HG02885 (cell line): ENCODE measurements around the gene MAPRE3.

Experiments used
- ATAC-seq: cut with Tn5 transposase; IDR thresholded peaks from one replicate; pipeline ENCODE4 v1.9.1; 2021; ENCODE audit warnings: mild to moderate bottlenecking; ENCODE audit not compliant: unreplicated experiment, poor library complexity

Gene MAPRE3

GRCh38 chr2:27029051-27029450 lies 58.6 kb downstream of the MAPRE3 start:
- ATAC-seq: no peak

DNA sequence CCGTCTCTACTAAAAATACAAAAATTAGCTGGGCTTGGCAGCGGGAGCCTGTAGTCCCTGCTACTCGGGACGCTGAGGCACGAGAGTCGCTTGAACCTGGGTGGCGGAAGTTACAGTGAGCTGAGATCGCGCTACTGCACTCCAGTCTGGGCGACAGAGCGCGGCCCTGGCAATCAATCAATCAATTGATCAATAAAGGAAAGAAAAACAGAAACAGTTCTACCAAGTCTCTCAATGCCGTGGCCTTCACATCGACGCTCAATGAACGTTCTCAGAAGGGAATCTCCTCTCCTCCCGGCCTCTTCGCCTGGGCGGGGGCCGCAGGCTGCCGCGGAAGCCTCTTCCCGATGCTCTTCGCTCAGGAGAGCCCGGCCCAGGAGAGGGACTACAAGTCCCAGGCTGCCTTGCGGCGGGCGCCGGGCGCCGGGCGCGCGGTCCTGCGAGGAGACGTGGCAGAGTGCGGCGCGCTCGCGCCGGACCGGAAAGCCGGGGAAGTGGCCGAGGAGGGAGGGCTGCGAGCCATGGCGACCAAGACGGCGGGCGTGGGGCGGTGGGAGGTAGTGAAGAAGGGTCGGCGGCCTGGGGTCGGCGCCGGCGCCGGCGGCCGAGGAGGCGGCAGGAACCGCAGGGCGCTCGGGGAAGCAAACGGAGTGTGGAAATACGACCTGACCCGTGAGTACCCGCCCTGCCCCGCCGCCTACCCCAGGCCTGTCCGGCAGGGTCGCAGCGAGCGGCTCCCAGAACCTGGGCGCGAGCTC lies 62.2 kb downstream of the MAPRE3 start, which contains the start of gene TMEM214:
TSS of gene TMEM214 (plus strand) at position 471 of the 758 bp plus-strand sequence. CDS start at position 522, 51 bp downstream.
- peak; percentile 95 for ATAC-seq

- no peak for ATAC-seq
Observed at GRCh38 chr2:27033253-27033852, 62.9 kb downstream of the MAPRE3 start.

DNA sequence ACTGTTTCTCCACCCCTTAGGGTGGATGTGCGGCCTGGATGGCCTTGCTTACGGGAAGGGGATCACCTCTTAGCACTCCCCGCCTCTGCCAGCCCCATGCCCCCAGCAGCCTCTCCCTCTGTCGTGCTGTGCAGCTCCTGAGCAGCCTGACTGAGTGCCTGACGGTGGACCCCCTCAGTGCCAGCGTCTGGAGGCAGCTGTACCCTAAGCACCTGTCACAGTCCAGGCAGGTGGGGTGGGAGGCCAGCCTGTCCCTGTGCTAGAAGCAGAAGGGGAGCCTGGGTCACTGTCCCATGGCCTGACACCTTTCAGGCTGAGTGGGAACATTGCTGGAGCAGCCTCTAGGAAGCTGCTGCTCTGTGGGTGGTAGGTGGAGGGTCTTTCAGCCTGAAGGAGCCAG lies 67.6 kb downstream of the MAPRE3 start:
- no peak for ATAC-seq

GRCh38 chr2:27038631-27039339 lies 68.3 kb downstream of the MAPRE3 start:
- no peak for ATAC-seq

GRCh38 chr2:27039426-27039825 lies 69.0 kb downstream of the MAPRE3 start:
- ATAC-seq: no peak

- no peak for ATAC-seq
Observed at GRCh38 chr2:27039871-27040270, 69.4 kb downstream of the MAPRE3 start.

GRCh38 chr2:27040282-27040681 lies 69.8 kb downstream of the MAPRE3 start:
- ATAC-seq: no peak

- peak; percentile 39 for ATAC-seq
Observed at GRCh38 chr2:27041752-27042151, 71.3 kb downstream of the MAPRE3 start.

DNA sequence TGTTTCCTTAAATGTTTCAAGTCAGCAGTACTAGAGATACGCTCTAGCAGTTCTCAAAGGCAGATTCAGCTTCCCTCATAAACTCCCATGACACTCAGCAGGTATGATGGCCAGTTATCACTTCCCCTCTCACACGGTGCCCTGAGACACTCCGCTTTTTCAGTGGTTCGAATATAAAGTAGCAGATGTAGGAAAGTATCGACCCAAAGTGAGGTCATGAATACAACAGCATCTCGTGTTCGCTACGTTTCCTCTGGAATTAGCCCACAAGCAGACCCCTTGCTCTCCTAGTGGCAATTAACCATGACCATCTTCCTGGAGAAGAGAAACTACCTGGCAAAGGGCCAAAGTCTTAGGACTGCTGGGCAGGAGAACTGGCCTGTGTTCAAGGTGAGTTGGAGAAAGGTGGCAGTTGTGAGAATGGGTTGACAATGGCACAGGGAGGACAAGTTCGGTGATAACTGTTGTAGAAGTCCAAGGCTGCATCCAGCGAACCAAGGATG lies 71.8 kb downstream of the MAPRE3 start:
- ATAC-seq: peak; percentile 81

DNA sequence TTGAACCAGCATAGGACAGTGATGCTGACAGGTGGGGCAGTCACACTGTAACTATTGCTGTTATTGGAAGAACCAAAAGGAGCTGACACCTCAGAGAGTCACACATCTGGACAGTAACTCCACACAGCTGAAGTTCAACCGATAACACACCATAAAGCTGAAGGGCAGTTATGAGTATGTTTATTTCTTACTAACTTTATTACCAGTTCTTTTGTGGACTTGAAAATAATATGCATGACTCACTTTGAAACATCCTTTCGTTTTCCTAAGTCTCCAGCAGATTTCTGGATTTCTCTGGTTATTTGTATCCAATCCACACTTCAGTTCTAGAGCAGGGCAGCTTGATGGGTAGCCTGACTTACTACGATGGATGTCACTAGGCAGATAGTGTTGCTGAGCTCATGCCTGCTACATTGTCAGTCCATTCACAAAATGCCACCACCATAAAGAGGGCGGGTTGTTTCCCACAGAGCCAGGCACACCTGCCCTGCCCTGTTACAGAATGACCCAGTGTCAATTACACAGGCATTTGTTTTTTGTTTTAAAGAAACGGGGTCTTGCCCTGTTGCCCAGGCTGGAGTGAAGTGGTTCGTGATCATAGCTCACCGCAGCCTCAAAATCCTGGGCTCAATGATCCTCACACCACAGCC lies 72.7 kb downstream of the MAPRE3 start:
- ATAC-seq: no peak

DNA sequence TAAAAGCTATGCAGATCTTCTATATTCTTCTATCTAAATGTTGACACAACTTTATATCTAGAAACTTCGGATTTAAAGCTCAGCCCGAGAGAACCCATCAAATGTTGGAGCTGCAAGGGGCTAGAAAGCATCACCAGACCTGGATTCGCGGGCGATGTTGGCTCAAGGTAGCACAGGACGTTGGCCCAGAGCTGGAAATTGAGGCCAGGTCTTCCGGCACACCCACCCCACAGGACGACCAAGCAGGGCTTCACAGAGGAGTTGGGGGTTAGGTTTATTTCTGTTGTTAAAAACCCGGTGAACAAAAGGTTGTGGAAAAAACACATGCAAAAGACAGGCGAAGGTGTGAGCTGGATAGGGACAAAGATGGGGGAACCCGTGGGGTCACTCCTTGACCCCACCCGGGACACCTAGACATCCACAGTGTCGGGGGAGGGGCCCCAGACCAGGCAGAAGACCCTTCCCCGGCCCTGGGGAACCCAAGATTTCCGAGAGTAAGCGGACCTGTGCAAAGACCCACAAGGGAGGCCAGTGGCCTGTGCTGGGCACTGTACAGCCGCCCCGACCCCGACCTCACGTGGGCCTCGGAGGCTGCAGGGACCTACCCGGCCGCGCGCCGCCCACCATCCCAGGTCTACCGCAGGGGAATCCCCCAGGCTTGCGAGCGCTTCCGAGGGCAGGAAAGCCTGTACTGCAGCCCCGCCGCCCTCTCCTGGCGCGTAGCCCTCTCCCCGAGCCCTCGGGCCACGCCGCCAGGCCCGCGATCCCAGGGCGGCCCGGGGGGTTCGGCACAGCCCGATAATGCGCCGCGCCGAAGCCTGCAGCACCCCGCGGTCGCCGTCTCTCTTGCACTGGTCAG lies 79.2 kb downstream of the MAPRE3 start:
- peak; percentile 41 for ATAC-seq

GRCh38 chr2:27050281-27050995 lies 80.0 kb downstream of the MAPRE3 start:
- peak; percentile 54 for ATAC-seq

DNA sequence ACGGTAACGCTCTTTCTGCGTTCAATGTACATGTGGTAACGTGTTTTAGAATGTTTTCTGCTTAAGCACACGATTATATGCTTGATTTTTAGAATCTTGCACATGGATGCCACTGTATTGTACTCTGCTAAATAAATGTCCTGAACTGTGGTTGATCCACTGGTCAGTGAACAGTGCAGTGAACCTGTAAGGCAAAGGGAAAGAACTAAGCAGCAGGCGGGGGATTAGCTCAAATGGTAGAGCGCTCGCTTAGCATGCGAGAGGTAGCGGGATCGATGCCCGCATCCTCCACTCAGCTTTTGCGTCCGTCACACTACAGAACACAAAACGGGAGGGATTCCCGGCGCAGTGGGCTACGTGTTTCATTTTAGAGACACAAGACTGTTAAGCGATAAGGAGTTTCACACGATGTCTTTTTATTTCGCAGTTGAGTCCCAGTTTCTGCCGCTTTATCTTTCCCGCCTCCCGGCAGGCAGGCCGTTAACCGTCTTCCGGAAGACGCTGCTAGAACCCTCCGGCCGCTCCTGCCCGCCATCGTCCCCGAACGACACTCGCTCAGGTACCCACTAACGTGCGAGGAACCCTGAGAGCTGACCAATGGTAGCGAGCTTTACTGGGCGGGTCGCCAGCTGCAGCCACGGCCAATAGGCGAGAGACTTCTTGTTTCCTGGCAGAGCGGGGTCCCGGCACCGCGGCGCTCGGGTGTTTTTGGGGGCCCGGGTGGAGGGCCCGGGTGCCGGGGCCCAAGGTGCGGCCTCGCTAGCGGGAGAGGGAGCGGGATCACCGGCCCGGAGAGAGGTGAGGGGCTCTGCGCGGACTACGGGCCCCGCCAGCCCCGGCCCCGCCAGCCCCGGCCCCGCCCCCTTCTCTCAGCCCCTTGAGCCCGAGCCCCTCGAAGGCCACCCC lies 80.8 kb downstream of the MAPRE3 start, which contains the start of gene AGBL5:
TSS of gene AGBL5 (plus strand) at position 673 of the 906 bp plus-strand sequence. CDS start 1,291 bp downstream, outside the sequence.
- ATAC-seq: peak; percentile 70

GRCh38 chr2:27051902-27052645 lies 81.6 kb downstream of the MAPRE3 start:
- no peak for ATAC-seq

- no peak for ATAC-seq
Observed at GRCh38 chr2:27053321-27053720, 82.9 kb downstream of the MAPRE3 start.

DNA sequence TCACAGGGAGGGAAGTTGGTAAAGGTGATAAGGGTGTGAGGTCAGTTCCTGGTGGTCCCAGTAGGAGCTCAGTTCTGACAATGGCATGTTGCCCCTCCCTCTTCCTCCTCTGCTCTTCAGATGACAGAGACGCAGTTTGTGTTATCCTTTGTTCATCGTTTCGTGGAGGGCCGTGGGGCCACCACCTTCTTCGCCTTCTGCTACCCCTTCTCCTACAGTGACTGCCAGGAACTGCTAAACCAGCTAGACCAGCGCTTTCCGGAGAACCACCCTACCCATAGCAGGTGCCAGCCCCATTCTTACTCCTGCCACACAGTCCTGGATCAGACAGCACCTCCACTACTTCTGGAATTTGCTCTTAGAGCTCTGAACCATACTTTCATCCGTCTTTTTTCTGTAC lies 83.3 kb downstream of the MAPRE3 start:
- no peak for ATAC-seq
